ENCODE measurements around the gene CGNL1. TPM values are rescaled to one million over a fixed set of nuclear protein-coding genes. Genes with fewer than 3 reads are reported as not detected.

CGNL1 gene
- total RNA-seq, 4 donors from 2014 or later = 9.6 to 21.3 (median 13.1) TPM

GRCh38 chr15:57548835-57549234 lies 172.5 kb downstream of the CGNL1 start:
- intact Hi-C loops (cut with DNase I) = no loop called here
- no peaks in the 10 kb centered on the region for H3K9me3 ChIP-seq
- peaks cover 30 to 47% (median 42%) of the 10 kb centered on the region in 4 donors for H3K4me1 ChIP-seq
- no peaks in the 10 kb centered on the region for H3K27me3 ChIP-seq
- TF ChIP-seq POLR2A (IDR thresholded peaks at IDR 0.05; ENCODE audit: low read depth) (no peak), POLR2AphosphoS5 (IDR thresholded peaks at IDR 0.05) (no peak)
- TF ChIP-seq, protein P1, sequence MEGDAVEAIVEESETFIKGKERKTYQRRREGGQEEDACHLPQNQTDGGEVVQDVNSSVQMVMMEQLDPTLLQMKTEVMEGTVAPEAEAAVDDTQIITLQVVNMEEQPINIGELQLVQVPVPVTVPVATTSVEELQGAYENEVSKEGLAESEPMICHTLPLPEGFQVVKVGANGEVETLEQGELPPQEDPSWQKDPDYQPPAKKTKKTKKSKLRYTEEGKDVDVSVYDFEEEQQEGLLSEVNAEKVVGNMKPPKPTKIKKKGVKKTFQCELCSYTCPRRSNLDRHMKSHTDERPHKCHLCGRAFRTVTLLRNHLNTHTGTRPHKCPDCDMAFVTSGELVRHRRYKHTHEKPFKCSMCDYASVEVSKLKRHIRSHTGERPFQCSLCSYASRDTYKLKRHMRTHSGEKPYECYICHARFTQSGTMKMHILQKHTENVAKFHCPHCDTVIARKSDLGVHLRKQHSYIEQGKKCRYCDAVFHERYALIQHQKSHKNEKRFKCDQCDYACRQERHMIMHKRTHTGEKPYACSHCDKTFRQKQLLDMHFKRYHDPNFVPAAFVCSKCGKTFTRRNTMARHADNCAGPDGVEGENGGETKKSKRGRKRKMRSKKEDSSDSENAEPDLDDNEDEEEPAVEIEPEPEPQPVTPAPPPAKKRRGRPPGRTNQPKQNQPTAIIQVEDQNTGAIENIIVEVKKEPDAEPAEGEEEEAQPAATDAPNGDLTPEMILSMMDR (IDR thresholded peaks at IDR 0.05) = no peak
- H3K4me3 ChIP-seq = no peak overlapping the region
- H3K36me3 ChIP-seq = peaks cover 0 to 26% (median 19%) of the 10 kb centered on the region in 4 donors
- no peak overlapping the region for H3K27ac ChIP-seq (replicated peaks in 1 of 4)
- no peak for DNase-seq (ENCODE audit: extremely low spot score)
- 91% methylated on average over 5 of the region's 5 CpGs for WGBS

GRCh38 chr15:57549935-57550334 lies 173.6 kb downstream of the CGNL1 start:
- Histone ChIP-seq H3K36me3 (peaks cover 0 to 16% (median 11%) of the 10 kb centered on the region in 4 donors), H3K27ac (replicated peaks in 1 of 4) (peak overlapping the region in 3 of 4 donors; percentile 1 to 73 (median 27)), H3K4me1 (peaks cover 39 to 58% (median 50%) of the 10 kb centered on the region in 4 donors), H3K9me3 (no peaks in the 10 kb centered on the region), H3K27me3 (no peaks in the 10 kb centered on the region), H3K4me3 (no peak overlapping the region)
- no peak for DNase-seq (ENCODE audit: extremely low spot score)
- no peak for TF ChIP-seq POLR2A (IDR thresholded peaks at IDR 0.05; ENCODE audit: low read depth)
- no peak for TF ChIP-seq EP300 (IDR thresholded peaks at IDR 0.05)
- no peak for TF ChIP-seq POLR2AphosphoS5 (IDR thresholded peaks at IDR 0.05)
- TF ChIP-seq, protein P1 (IDR thresholded peaks at IDR 0.05) = no peak
- WGBS = 87% methylated on average over 6 of the region's 6 CpGs
- intact Hi-C loops (cut with DNase I) = no loop called here

GRCh38 chr15:57550640-57551039 lies 174.3 kb downstream of the CGNL1 start:
- intact Hi-C loops (cut with DNase I) = no loop called here
- DNase-seq (ENCODE audit: extremely low spot score) = no peak

DNA sequence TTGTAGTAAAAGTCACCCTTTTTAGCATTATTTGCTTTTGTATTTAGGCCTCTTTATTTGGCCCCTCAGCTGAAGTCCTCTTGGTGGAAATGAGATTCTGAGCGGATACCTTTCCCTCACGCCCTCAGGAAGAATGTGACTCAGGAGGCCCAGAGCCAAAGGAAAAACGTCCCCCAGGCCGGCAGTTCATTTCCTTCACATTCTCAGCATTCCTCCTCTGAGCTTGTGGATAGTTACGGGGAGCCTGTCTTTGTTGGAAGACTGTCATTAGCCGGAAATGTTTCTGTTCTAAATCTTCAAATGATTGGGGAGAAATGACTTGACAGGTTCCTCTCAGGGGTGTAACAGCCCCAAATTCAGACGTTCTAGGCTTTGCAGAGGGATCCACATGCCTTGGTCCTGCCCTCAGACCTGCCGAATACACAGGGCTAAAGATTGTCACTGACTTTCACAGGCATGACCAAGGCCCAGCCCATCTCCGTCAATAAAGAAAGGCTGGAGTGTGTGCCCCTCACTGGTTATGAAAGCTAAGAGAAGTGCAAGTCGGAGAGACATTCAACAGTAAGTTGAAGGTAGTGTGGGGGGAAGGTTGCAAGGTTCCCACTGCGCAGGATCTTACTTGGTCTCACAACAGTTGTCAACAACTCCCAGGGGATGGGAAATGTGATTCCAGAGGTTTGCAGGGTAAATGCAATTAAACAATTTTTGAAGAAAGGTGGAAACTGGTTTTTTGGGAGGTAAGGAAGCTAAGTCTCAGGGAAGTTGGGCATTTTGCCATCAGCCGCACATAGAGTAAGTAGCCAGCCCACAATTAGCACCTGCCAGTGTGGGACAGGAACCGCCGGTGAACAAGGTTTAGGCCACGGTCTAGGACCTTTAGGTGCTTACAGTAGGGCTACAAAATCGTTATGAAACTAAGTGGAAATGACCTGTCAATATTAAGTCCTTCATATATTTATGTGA lies 175.7 kb downstream of the CGNL1 start:
- peaks cover 0 to 6% (median 4%) of the 10 kb centered on the region in 4 donors for H3K36me3 ChIP-seq
- intact Hi-C loops (cut with DNase I) = no loop called here
- peak overlapping the region; percentile 49 to 74 (median 69) for H3K27ac ChIP-seq (replicated peaks in 1 of 4)
- H3K27me3 ChIP-seq = no peaks in the 10 kb centered on the region
- H3K9me3 ChIP-seq = no peaks in the 10 kb centered on the region
- TF ChIP-seq POLR2AphosphoS5 (IDR thresholded peaks at IDR 0.05) (peak; percentile 41 to 46), POLR2A (IDR thresholded peaks at IDR 0.05; ENCODE audit: low read depth) (no peak), EP300 (IDR thresholded peaks at IDR 0.05) (no peak)
- TF ChIP-seq, protein P1 (IDR thresholded peaks at IDR 0.05) = no peak
- DNase-seq (ENCODE audit: extremely low spot score) = no peak
- 62% methylated on average over 16 of the region's 16 CpGs for WGBS
- H3K4me3 ChIP-seq = no peak overlapping the region
- H3K4me1 ChIP-seq = peaks cover 44 to 64% (median 49%) of the 10 kb centered on the region in 4 donors

More at GRCh38 chr15:57550640-57551039, 174.3 kb downstream of the CGNL1 start:
- peaks cover 0 to 11% (median 7%) of the 10 kb centered on the region in 4 donors for H3K36me3 ChIP-seq
- peaks cover 44 to 64% (median 49%) of the 10 kb centered on the region in 4 donors for H3K4me1 ChIP-seq
- 49% methylated on average over 4 of the region's 4 CpGs for WGBS
- H3K27ac ChIP-seq (replicated peaks in 1 of 4) = peak overlapping the region; percentile 49 to 74 (median 69)
- H3K4me3 ChIP-seq = no peak overlapping the region
- no peaks in the 10 kb centered on the region for H3K27me3 ChIP-seq
- H3K9me3 ChIP-seq = no peaks in the 10 kb centered on the region
- no peak for TF ChIP-seq POLR2AphosphoS5 (IDR thresholded peaks at IDR 0.05)
- TF ChIP-seq POLR2A (IDR thresholded peaks at IDR 0.05; ENCODE audit: low read depth) = no peak
- no peak for TF ChIP-seq EP300 (IDR thresholded peaks at IDR 0.05)
- TF ChIP-seq, protein P1 (IDR thresholded peaks at IDR 0.05) = no peak

Data from esophagus muscularis mucosa (tissue), 4 donors.